GM12892 (cell line): ENCODE data around the gene ARID5B.

Experiments
- POLR2AphosphoS5 ChIP-seq: IDR thresholded peaks from 2 replicates; pipeline ENCODE4 v1.6.1; 2011; ENCODE audit warnings: low read depth, low read length, control low read depth
- TAF1 ChIP-seq: IDR thresholded peaks from 2 replicates; pipeline ENCODE4 v1.6.1; 2011; ENCODE audit warnings: low read depth, mild to moderate bottlenecking, control low read depth, low read length, borderline replicate concordance

GRCh38 chr10:62040881-62041280, 139.4 kb downstream of the ARID5B start:
- no peak for TF ChIP-seq POLR2AphosphoS5
- no peak for TF ChIP-seq TAF1
